Eye (tissue), 1 donor: Measurements from ENCODE around the gene CNOT3.

Experiments
- DNase-seq: peaks from one replicate; pipeline ENCODE4 v3.0.0-alpha.2; 2015

The CNOT3 gene

GRCh38 chr19:54196536-54196935, 59.0 kb downstream of the CNOT3 start:
- DNase-seq: no peak

DNA sequence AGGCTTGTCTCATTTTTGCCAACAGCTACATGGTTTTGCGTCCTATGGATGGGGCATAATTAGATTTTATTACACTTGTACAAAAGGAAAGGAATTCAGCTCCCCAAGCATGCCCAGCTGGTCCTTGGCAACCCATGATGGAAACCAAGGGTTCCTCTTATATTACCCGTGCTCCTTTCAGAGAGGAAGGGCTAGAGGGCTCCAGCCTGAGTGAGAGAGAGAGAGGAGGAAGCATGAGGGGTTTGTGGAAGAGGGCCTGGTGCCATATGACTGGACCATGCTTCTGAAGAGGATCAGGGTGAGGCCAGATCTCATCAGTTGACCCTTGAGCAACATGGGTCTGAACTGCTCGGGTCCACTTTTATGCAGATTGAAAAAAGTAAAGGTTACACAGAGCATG, 59.6 kb downstream of the CNOT3 start:
- no peak for DNase-seq

- DNase-seq: no peak
Observed at GRCh38 chr19:54199401-54199800, 61.8 kb downstream of the CNOT3 start.

DNA sequence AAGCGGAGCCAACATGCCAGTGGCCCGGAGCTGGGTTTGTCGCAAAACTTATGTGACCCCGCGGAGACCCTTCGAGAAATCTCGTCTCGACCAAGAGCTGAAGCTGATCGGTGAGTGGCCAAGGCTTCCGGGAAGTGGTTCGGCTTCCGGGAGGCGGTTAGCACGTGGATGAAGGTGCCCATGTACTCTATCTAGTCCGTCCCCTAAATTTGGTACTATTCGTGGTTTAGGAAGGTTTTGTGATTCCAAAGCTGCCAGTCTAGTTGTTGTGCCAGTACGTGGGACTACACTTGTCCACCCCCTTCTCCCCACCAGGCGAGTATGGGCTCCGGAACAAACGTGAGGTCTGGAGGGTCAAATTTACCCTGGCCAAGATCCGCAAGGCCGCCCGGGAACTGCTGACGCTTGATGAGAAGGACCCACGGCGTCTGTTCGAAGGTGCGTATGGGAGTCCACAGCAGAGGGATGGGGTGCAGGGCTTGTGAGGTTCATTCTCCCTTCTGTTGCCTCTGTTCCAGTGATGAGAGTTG, 63.7 kb downstream of the CNOT3 start:
- DNase-seq: no peak

DNA sequence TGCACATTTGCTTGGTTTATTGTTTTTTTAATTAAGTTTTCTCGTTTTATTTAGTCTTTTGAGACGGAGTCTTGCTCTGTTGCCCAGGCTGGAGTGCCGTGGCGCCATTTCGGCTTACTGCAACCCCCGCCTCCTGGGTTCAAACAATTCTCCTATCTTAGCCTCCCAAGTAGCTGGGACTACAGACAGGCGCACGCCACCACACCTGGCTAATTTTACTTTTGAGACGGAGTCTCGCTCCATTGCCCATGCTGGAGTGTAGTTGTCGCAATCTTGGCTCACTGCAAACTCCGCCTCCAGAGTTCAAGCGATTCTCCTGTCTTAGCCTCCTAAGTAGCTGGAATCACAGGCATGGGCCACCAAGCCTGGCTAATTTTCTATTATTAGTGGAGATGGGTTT, 64.4 kb downstream of the CNOT3 start:
- DNase-seq: no peak

DNA sequence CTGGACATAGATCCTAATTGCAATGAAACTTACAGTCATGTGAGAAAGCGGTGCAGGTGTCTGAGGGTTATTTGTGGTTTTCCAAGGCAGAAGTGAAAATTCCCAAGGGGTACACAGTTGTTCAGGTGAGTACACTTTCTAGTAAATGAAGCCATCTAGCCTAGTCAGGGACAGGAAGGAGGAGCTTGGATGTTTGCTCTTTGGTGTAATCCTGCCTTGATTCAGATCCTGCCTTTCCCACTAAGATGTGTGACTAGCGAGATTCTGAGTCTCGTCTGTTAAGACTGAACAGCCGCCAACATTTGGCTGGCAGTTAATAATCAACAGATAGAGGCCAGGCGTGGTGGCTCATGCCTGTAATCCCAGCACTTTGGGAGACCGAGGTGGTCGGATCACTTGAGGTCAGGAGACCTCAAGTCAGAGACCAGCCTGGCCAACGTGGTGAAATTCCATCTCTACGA, 65.6 kb downstream of the CNOT3 start:
- no peak for DNase-seq

DNA sequence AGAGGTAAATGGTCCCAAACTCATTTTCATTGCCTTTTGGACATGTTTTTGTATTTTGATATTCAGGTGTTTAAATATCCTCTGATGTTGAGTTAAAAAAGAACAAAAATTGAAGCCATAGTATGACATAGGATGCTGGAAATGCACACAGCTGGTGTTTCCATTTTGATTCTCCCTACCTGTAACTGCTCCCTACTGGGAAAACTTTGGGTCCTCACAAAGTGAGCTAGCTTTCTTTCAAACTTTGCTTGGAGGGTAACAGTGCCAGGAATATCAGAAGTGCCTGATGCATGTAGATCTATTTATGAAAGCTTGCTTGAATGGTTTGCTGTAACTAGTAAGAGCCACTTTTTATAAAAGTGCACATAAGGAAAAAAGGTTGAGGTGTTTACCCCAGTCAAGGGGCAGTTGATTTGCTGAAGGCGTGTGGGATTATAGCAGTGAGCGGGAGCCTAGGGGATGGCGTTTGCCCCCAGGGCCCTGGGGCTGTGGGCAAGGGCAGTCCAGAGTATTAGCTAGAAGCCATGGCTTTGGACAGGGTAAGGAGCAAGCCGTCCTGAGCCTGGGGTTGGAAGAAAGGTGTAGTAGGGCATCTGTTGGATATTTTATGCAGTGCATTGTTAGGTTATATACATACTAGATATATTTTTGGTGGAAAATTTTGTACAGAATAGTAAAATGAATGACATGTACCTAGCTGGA, 67.4 kb downstream of the CNOT3 start:
- DNase-seq: no peak
